Duodenal mucosa (tissue), 2 donors: ENCODE data around the gene KCND2.
A peak's percentile ranks its signal among the peaks of the same experiment; 100 is the strongest.

Experiments used
- H3K27ac ChIP-seq: one replicate; pipeline ENCODE4 v1.7.0; 2013; ENCODE audit warnings: low read depth, low read length
- H3K27me3 ChIP-seq, 2 donors: one replicate each; pipeline ENCODE4 v1.7.0; 2013; ENCODE audit warnings: low read length in 2 of 2, control low read depth in 1 of 2; ENCODE audit not compliant: insufficient read depth in 2 of 2, control insufficient read depth in 1 of 2
- H3K36me3 ChIP-seq, 2 donors: one replicate each; pipeline ENCODE4 v1.7.0; 2013; ENCODE audit warnings: low read length in 2 of 2, control low read depth in 1 of 2; ENCODE audit not compliant: insufficient read depth in 2 of 2, control insufficient read depth in 1 of 2
- H3K4me1 ChIP-seq, 2 donors: one replicate each; pipeline ENCODE4 v1.7.0; 2013; ENCODE audit warnings: low read length in 2 of 2, control low read depth in 1 of 2; ENCODE audit not compliant: insufficient read depth in 2 of 2, control insufficient read depth in 1 of 2
- H3K4me3 ChIP-seq, 2 donors: one replicate each; pipeline ENCODE4 v1.7.0; 2013; ENCODE audit warnings: low read length in 2 of 2, low read depth in 1 of 2
- H3K9ac ChIP-seq, 2 donors: one replicate each; pipeline ENCODE4 v1.7.0; 2013; ENCODE audit warnings: low read length in 2 of 2, low read depth in 1 of 2
- H3K9me3 ChIP-seq, 2 donors: one replicate each; pipeline ENCODE4 v1.7.0; 2013; ENCODE audit warnings: low read length in 2 of 2, control low read depth in 1 of 2; ENCODE audit not compliant: control insufficient read depth in 1 of 2

Gene KCND2

GRCh38 chr7:120729245-120729644 is 456.3 kb downstream of the KCND2 start:
- Histone ChIP-seq H3K4me1 (peaks cover 3% of the 10 kb centered on the region in 2 donors), H3K9ac (no peak overlapping the region), H3K36me3 (no peaks in the 10 kb centered on the region), H3K4me3 (no peak overlapping the region), H3K27ac (no peak overlapping the region), H3K9me3 (no peaks in the 10 kb centered on the region), H3K27me3 (no peaks in the 10 kb centered on the region)

- H3K9me3 ChIP-seq: no peaks in the 10 kb centered on the region
- H3K27ac ChIP-seq: no peak overlapping the region
- H3K4me3 ChIP-seq: no peak overlapping the region
- H3K4me1 ChIP-seq: no peaks in the 10 kb centered on the region
- H3K9ac ChIP-seq: no peak overlapping the region
- no peaks in the 10 kb centered on the region for H3K36me3 ChIP-seq
- H3K27me3 ChIP-seq: no peaks in the 10 kb centered on the region
Observed at GRCh38 chr7:120731271-120731670, 458.3 kb downstream of the KCND2 start.

- Histone ChIP-seq H3K36me3 (no peaks in the 10 kb centered on the region), H3K27ac (no peak overlapping the region), H3K9ac (no peak overlapping the region), H3K4me3 (no peak overlapping the region), H3K27me3 (no peaks in the 10 kb centered on the region), H3K4me1 (no peaks in the 10 kb centered on the region), H3K9me3 (no peaks in the 10 kb centered on the region)
Observed at GRCh38 chr7:120732256-120732655, 459.3 kb downstream of the KCND2 start.

- Histone ChIP-seq H3K36me3 (no peaks in the 10 kb centered on the region), H3K27ac (no peak overlapping the region), H3K4me1 (no peaks in the 10 kb centered on the region), H3K27me3 (no peaks in the 10 kb centered on the region), H3K9ac (no peak overlapping the region), H3K4me3 (no peak overlapping the region), H3K9me3 (no peaks in the 10 kb centered on the region)
Observed at GRCh38 chr7:120733143-120733542, 460.2 kb downstream of the KCND2 start.

- H3K36me3 ChIP-seq: no peaks in the 10 kb centered on the region
- no peak overlapping the region for H3K27ac ChIP-seq
- H3K27me3 ChIP-seq: no peaks in the 10 kb centered on the region
- H3K9ac ChIP-seq: no peak overlapping the region
- no peaks in the 10 kb centered on the region for H3K4me1 ChIP-seq
- H3K9me3 ChIP-seq: no peaks in the 10 kb centered on the region
- no peak overlapping the region for H3K4me3 ChIP-seq
Observed at GRCh38 chr7:120733835-120734234, 460.9 kb downstream of the KCND2 start.

GRCh38 chr7:120735791-120736190 is 462.8 kb downstream of the KCND2 start:
- no peak overlapping the region for H3K27ac ChIP-seq
- no peaks in the 10 kb centered on the region for H3K4me1 ChIP-seq
- no peaks in the 10 kb centered on the region for H3K27me3 ChIP-seq
- H3K4me3 ChIP-seq: no peak overlapping the region
- no peaks in the 10 kb centered on the region for H3K9me3 ChIP-seq
- no peak overlapping the region for H3K9ac ChIP-seq
- H3K36me3 ChIP-seq: no peaks in the 10 kb centered on the region

- no peak overlapping the region for H3K9ac ChIP-seq
- no peaks in the 10 kb centered on the region for H3K9me3 ChIP-seq
- no peaks in the 10 kb centered on the region for H3K27me3 ChIP-seq
- H3K36me3 ChIP-seq: no peaks in the 10 kb centered on the region
- no peak overlapping the region for H3K27ac ChIP-seq
- no peaks in the 10 kb centered on the region for H3K4me1 ChIP-seq
- H3K4me3 ChIP-seq: no peak overlapping the region
Observed at GRCh38 chr7:120738816-120739215, 465.8 kb downstream of the KCND2 start.

GRCh38 chr7:120740348-120740747 is 467.4 kb downstream of the KCND2 start:
- no peaks in the 10 kb centered on the region for H3K9me3 ChIP-seq
- H3K4me3 ChIP-seq: peak overlapping the region; percentile 17 to 26

GRCh38 chr7:120741371-120742042 is 468.5 kb downstream of the KCND2 start:
- Histone ChIP-seq H3K36me3 (no peaks in the 10 kb centered on the region), H3K9me3 (no peaks in the 10 kb centered on the region), H3K27ac (no peak overlapping the region), H3K4me3 (no peak overlapping the region), H3K9ac (no peak overlapping the region), H3K4me1 (no peaks in the 10 kb centered on the region), H3K27me3 (no peaks in the 10 kb centered on the region)

More at GRCh38 chr7:120740348-120740747, 467.4 kb downstream of the KCND2 start:
- H3K36me3 ChIP-seq: no peaks in the 10 kb centered on the region
- H3K9ac ChIP-seq: no peak overlapping the region
- no peaks in the 10 kb centered on the region for H3K27me3 ChIP-seq
- no peaks in the 10 kb centered on the region for H3K4me1 ChIP-seq
- H3K27ac ChIP-seq: no peak overlapping the region

- Histone ChIP-seq H3K27ac (no peak overlapping the region), H3K9ac (no peak overlapping the region), H3K27me3 (no peaks in the 10 kb centered on the region), H3K4me1 (no peaks in the 10 kb centered on the region), H3K36me3 (no peaks in the 10 kb centered on the region), H3K9me3 (no peaks in the 10 kb centered on the region), H3K4me3 (no peak overlapping the region)
Observed at GRCh38 chr7:120742372-120742771, 469.4 kb downstream of the KCND2 start.

GRCh38 chr7:120743128-120743527 is 470.2 kb downstream of the KCND2 start:
- no peak overlapping the region for H3K27ac ChIP-seq

More at GRCh38 chr7:120743128-120743527, 470.2 kb downstream of the KCND2 start:
- Histone ChIP-seq H3K27me3 (no peaks in the 10 kb centered on the region), H3K9ac (no peak overlapping the region), H3K4me3 (no peak overlapping the region), H3K36me3 (no peaks in the 10 kb centered on the region), H3K9me3 (no peaks in the 10 kb centered on the region), H3K4me1 (no peaks in the 10 kb centered on the region)
